GM21825 (cell line): Measurements from ENCODE around the gene BRF1.
"Not testable (repeated sequence)": the region's sequence is repeated elsewhere in the genome, so short reads cannot be mapped to it uniquely, and the experiment has no call there.

ENCODE experiments used
- ATAC-seq: cut with Tn5 transposase; IDR thresholded peaks from one replicate; pipeline ENCODE4 v1.9.1; 2021; ENCODE audit warnings: mild to moderate bottlenecking, moderate library complexity; ENCODE audit not compliant: unreplicated experiment

BRF1 gene

GRCh38 chr14:105292826-105293711 is 7.7 kb downstream of the BRF1 start:
- no peak for ATAC-seq

GRCh38 chr14:105290621-105291346 is 10.0 kb downstream of the BRF1 start:
- ATAC-seq, result no peak

DNA sequence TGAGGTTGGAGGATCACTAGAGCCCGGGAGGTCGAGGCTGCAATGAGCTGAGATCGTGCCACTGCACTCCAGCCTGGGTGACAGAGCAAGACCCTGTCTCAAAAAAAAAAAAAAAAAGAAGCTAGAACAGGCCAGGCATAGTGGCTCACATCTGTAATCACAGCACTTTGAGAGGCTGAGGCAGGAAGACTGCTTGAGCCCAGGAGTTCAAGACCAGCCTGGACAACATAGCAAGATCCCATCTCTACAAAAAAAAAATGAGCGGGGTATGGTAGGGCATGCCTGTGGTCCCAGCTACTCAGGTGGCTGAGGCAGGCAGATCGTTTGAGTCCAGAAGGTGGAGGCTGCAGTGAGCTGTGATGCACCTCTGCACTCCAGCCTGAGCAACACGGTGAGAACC is 11.9 kb downstream of the BRF1 start:
- ATAC-seq, result not testable (repeated sequence)

GRCh38 chr14:105287249-105288102 is 13.3 kb downstream of the BRF1 start:
- no peak for ATAC-seq

- ATAC-seq, result no peak
Measured at GRCh38 chr14:105286759-105287144, 14.0 kb downstream of the BRF1 start.

GRCh38 chr14:105285174-105285573 is 15.6 kb downstream of the BRF1 start:
- no peak for ATAC-seq

GRCh38 chr14:105283899-105284298 is 16.9 kb downstream of the BRF1 start:
- no peak for ATAC-seq

GRCh38 chr14:105283028-105283427 is 17.8 kb downstream of the BRF1 start:
- no peak for ATAC-seq

DNA sequence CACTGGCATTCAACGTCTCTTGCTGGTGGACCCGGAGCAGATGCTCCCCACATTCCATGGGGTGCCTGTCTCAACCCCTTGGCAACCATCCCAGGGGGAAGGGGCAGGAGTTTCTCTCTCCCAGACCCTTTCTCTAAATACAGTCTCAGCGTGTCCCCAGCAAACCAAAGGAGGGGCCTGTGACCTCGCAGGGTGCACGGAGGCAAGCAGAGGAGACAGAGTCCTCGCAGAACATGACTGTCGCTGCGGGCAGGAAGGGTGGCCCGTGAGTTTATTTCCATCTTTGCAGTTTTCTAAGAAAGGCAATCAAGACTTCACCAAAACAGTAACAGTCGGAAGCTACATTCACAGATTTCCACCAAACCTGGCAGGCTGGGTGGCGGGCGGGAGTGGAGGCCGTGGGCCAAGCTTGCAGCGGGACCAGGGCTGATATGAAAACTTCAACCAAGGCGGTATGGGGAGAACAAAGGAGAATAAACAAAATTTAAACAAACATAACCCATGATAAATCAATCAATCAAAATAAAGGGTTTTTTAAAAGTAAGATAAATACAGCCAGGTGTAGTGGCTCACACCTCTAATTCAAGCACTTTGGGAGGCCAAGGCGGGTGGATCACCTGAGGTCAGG is 18.6 kb downstream of the BRF1 start:
- no peak for ATAC-seq

GRCh38 chr14:105281371-105282097 is 19.3 kb downstream of the BRF1 start:
- ATAC-seq, result no peak

DNA sequence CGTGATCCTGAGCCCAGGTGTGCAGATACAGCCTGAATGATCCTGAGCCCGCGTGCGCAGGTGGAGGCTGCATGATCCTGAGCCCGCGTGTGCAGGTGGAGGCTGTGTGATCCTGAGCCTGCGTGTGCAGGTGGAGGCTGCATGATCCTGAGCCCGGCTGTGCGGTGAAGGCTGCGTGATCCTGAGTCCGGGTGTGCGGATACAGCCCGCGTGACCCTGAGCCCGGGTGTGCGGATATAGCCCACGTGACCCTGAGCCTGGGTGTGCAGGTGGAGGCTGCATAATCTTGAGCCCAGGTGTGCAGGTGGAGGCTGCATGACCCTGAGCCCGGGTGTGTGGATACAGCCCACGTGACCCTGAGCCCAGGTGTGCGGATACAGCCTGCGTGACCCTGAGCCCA is 20.3 kb downstream of the BRF1 start:
- ATAC-seq, result no peak

DNA sequence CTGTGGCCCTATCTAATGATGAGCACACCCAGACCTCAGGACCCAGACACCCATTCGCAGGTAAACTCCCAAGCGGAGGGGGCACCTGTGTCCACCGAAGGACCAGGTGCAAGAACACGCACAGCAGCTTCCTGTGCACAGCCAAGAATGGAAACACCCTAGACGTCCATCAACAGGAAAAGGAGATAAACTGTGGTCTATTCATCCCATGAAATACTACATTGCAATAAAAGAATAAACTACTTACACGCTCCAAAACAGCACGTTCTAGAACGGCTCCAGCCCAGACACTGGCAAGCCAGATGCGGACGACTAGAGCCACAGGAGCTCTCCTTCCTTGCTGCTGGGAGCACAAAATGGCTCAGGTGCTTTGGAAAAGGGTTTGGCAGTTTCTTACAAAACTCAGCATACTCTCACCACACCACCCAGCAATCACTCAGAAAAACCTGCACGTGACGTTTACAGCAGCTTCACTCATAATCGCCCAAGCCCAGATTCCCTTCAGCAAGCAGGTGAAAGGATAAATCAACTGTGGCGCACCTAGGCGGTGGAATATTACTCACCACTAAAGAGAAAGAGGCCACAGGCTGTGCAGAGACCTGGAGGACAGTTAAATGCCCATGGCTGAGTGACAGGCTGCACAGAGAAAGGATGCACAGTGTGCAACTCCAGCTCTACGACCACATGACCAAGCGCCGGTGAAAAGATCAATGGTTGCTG is 21.0 kb downstream of the BRF1 start:
- no peak for ATAC-seq

- not testable (repeated sequence) for ATAC-seq
Measured at GRCh38 chr14:105277448-105277847, 23.4 kb downstream of the BRF1 start.

- ATAC-seq, result no peak
Measured at GRCh38 chr14:105275267-105275946, 25.4 kb downstream of the BRF1 start.

- ATAC-seq, result no peak
Measured at GRCh38 chr14:105274637-105275036, 26.2 kb downstream of the BRF1 start.

GRCh38 chr14:105273062-105273461 is 27.7 kb downstream of the BRF1 start:
- no peak for ATAC-seq

DNA sequence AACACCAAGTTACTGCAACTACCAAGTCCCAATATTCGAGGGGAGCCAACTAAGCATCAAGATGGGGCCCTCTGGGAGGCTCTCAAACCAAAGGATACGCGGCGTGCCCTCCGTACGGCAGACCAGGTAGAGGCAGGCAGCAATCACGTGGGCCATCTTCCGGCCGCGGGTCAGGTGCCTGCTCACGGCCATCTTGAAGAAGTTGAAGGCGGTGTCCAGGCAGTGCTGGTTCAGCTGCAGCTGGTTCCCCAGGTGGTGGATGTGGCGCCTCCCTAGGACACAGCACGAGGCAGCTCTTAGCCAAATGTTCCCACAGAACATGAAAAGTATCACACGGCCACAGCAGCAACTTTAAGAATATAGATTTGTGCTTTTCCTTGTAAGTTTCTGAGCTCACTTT is 28.2 kb downstream of the BRF1 start:
- ATAC-seq, result no peak

DNA sequence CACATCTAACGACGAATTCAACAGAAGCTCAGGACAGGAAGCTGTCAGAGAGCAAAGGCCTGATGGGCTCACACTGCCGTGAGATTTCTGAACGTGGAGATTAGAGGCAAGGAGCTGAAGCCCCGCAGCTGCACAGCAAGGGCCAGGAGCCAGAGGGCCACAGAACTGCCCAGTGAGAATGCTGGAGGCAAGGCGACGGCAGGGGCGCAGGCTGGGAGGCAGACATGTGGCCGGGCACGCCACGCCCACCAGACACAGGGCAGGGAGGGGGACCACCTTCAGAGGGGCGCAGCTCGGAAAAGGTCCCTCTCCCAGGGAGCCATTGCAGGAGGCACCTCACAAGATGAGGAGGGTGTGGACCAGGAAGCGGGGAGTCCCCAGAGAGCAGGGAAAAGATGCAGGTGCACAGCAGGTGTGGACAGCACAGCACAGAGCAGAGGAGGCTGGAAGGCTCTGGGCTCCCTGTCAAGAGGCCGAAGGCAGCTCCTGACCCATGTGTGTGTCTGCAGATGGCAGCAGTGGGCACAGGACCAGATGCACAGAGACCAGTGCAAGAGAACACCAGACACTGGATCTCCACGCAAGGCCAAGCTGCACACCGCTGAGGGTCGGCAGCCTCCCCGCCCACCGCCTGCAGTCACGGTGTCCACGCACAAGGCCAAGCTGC is 29.4 kb downstream of the BRF1 start:
- ATAC-seq, result no peak
